ENCODE data around the gene FNDC1.
A peak's percentile ranks its signal among the peaks of the same experiment; 100 is the strongest.
"Not testable (repeated sequence)": the region's sequence is repeated elsewhere in the genome, so short reads cannot be mapped to it uniquely, and the experiment has no call there.

The FNDC1 gene

GRCh38 chr6:159261995-159262394, 92.8 kb downstream of the FNDC1 start:
- no peak for DNase-seq

GRCh38 chr6:159262586-159262985, 93.4 kb downstream of the FNDC1 start:
- DNase-seq, result no peak

- DNase-seq, result peak; percentile 13 to 14
Measured at GRCh38 chr6:159267165-159267564, 98.0 kb downstream of the FNDC1 start.

GRCh38 chr6:159268511-159268910, 99.3 kb downstream of the FNDC1 start:
- DNase-seq, result no peak

- DNase-seq, result no peak
Measured at GRCh38 chr6:159271257-159271656, 102.1 kb downstream of the FNDC1 start.

- DNase-seq, result no peak
Measured at GRCh38 chr6:159278626-159279025, 109.4 kb downstream of the FNDC1 start.

- no peak for DNase-seq
Measured at GRCh38 chr6:159279790-159280277, 110.6 kb downstream of the FNDC1 start.

GRCh38 chr6:159282421-159282820, 113.2 kb downstream of the FNDC1 start:
- no peak for DNase-seq

- not testable (repeated sequence) for DNase-seq
Measured at GRCh38 chr6:159284661-159285060, 115.5 kb downstream of the FNDC1 start.

- no peak for DNase-seq
Measured at GRCh38 chr6:159298840-159299239, 129.6 kb downstream of the FNDC1 start.

- no peak for DNase-seq
Measured at GRCh38 chr6:159299566-159299965, 130.4 kb downstream of the FNDC1 start.

- DNase-seq, result no peak
Measured at GRCh38 chr6:159301277-159301676, 132.1 kb downstream of the FNDC1 start.

GRCh38 chr6:159301810-159302593, 132.8 kb downstream of the FNDC1 start:
- no peak for DNase-seq

GRCh38 chr6:159302594-159302992, 133.4 kb downstream of the FNDC1 start:
- no peak for DNase-seq

GRCh38 chr6:159303159-159303558, 134.0 kb downstream of the FNDC1 start:
- no peak for DNase-seq

GRCh38 chr6:159303784-159304183, 134.6 kb downstream of the FNDC1 start:
- DNase-seq, result no peak

GRCh38 chr6:159304641-159305040, 135.4 kb downstream of the FNDC1 start:
- no peak for DNase-seq

GRCh38 chr6:159305159-159305558, 136.0 kb downstream of the FNDC1 start:
- DNase-seq, result no peak

- DNase-seq, result no peak
Measured at GRCh38 chr6:159305804-159306537, 136.8 kb downstream of the FNDC1 start.

GRCh38 chr6:159307246-159307790, 138.1 kb downstream of the FNDC1 start:
- DNase-seq, result no peak

GRCh38 chr6:159308198-159308597, 139.0 kb downstream of the FNDC1 start:
- no peak for DNase-seq

GRCh38 chr6:159309723-159310122, 140.5 kb downstream of the FNDC1 start:
- DNase-seq, result no peak

- DNase-seq, result no peak
Measured at GRCh38 chr6:159311618-159312017, 142.4 kb downstream of the FNDC1 start.

- no peak for DNase-seq
Measured at GRCh38 chr6:159312206-159312605, 143.0 kb downstream of the FNDC1 start.

All from activated CD4-positive, alpha-beta T cell treated with anti-CD3 and anti-CD28 coated beads, Interleukin-2, amount 50 U/mL, for 48 hours (primary cell).